Measurements from ENCODE around the gene TSC22D2.

- TF ChIP-seq CTCF (IDR thresholded peaks at IDR 0.05) = no peak
- no peak for TF ChIP-seq POLR2A (IDR thresholded peaks at IDR 0.05)
Observed at GRCh38 chr3:150404023-150404422, 4.1 kb upstream of the TSC22D2 start.

Data from stomach (tissue), 4 donors.